Fibroblast of upper back skin (primary cell): Measurements from ENCODE around the gene C6orf163.

Source experiments
- DNase-seq: peaks from one replicate; pipeline ENCODE4 v3.0.0-alpha.2; 2013

Gene C6orf163

DNA sequence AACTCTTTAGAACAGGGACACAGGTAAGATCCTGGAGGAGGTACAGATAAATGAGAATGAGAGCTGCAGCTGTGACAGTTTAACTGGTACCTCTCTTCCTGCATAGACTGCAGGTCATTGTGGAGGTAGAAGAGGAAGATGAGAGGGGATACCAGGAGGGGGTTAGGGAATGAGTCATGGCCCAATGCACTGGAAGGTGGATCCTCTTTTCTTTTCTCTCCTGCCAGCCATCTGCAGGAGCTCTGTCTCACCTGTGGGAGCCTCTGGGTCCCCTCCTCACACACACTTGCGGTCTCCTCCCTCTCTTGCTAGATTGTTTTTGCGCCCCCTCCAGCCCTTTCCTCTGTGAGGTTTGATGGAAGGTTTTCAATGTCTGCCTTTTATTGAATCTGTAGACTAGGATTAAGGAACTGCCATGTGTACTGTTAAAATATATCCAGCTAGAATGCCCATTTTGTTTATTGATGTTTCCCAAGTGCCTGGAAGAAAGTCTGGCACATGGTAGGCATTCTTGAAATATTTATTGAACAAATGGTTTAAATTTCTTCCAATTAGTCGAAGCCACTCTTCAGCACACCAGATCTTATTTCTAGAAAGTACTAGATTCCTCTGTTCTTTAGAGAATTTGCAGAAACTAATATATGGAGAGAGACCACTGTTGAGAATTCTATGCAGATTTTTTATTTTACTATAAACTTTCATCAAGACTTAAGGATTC is 13.0 kb downstream of the C6orf163 start:
- no peak for DNase-seq

DNA sequence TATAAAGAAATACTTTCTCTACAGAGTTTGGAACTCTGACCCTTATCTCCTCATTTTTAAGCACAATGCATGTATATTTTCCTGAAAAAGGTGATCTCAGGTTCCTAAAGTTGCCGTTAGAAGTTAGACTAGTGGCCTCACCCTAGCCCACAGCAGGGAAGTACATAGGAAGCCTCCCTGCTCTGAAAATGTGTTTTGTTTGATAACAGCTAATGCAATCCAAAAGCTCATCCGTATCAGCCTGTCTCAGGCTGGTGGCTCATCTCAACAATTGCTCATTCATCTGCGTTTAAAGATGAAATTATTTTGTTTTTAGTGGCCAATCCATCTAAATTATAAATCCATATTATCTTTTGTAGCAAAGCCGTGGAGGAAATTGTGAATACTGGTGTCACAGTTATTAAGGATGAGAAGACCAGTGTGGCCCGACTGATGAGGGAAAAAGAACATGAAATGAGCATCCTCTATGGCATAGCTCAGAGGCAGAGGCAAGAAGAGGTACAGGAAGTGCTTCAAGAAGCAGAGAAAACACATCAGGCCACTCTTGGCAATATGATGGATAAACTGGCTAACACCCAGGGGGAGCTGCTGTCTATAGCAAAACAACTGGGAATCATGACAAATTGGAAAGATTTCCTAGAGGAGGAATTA is 20.1 kb downstream of the C6orf163 start:
- DNase-seq: no peak

- DNase-seq: peak; percentile 29
Observed at GRCh38 chr6:87366072-87366827, 21.6 kb downstream of the C6orf163 start.

DNA sequence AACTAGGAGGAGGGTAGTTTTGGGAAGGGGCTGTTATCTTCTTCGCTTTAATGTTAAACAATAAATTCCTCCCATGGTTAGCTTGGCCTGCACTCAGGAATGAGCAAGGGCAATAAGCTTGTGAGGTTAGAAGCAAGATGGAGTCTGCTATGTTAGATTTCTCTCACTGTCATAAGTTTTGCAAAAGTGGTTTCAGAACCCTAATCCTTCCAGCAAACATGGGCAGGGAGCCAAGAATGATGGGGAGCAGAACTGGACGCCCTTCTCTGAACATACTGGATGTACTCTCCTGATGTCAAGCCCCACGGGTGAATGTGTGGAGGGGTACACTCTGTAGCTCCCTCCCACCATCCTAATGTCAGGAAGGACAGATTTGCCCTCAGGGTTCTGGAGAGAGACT is 22.3 kb downstream of the C6orf163 start:
- no peak for DNase-seq

- DNase-seq: no peak
Observed at GRCh38 chr6:87373377-87373776, 28.8 kb downstream of the C6orf163 start.

DNA sequence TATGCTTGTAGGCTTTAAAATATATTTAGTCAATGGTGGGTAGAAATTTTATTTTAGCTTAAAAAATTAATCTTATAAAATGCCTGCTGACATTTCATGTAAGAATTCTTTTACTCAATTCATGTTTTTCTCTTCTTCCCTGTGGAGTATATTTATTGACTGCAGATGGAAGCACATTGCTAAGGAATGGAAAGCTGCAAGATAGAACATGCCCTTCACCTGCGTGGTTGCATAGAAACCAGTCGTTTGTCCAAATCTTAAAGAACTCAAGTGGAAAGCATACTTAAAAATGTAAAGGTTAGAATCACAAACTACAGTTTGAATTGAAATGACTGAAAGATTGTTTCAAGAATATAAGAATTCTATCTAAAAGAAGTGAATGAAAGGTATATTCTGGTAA is 30.7 kb downstream of the C6orf163 start:
- no peak for DNase-seq

DNA sequence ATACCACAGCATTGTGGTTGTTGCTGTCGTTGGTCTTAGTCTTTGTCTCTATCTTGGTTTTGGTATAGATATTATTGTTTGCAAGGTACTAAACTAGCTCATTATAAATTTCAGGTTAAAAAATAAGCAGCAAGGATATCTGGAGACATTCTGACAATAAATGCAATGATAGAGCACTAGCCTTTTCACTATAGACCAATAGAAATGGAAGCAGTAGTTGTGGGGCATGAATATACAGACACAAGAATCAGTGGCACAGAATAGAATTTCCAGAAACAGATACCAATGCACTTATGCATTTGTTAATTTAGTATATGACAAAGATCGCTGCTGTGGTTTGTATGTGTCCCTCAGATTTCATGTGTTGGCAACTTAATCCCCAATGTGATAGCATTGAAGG is 32.0 kb downstream of the C6orf163 start:
- DNase-seq: no peak

GRCh38 chr6:87378947-87379346 is 34.3 kb downstream of the C6orf163 start:
- DNase-seq: no peak

GRCh38 chr6:87382861-87383260 is 38.2 kb downstream of the C6orf163 start:
- no peak for DNase-seq

DNA sequence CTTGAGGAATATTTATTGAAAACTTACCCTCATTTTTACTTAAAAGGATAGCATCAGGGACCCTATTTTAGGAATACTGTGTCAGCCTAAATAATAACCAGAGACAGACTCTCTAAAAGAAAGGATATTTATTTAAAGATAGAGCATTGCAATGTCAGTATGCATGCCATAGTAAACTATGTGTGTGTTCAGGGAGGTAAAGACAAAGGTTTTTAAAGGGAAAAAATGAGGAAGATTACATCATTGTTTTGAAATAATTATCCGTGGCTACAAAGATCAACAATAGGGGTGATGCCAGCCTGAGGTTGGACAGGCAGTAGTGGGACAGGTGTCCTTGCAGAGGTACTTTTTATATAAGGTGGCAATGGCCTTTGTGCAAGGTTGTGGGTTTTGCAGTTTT is 39.4 kb downstream of the C6orf163 start:
- DNase-seq: no peak

GRCh38 chr6:87384449-87384848 is 39.8 kb downstream of the C6orf163 start:
- DNase-seq: no peak

- DNase-seq: peak; percentile 27
Observed at GRCh38 chr6:87391334-87391733, 46.7 kb downstream of the C6orf163 start.

- DNase-seq: peak; percentile 59
Observed at GRCh38 chr6:87393026-87393622, 48.5 kb downstream of the C6orf163 start.

DNA sequence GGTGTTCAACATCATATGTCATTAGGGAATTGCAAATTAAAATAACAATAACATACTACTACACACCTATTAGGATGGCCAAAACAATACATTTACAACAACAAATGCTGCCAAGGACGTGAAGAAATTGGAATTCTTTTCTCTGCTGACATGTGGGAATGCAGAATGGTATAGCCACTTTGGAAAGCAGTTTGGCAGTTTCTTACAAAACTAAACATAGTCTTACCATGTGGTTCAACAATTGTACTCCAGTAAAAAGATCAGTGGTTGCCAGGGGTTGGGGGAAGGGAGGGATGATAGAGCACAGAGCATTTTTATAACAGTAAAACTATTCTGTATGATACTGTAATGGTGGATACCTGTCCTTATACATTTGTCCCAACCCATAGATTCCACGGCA is 50.8 kb downstream of the C6orf163 start:
- no peak for DNase-seq

DNA sequence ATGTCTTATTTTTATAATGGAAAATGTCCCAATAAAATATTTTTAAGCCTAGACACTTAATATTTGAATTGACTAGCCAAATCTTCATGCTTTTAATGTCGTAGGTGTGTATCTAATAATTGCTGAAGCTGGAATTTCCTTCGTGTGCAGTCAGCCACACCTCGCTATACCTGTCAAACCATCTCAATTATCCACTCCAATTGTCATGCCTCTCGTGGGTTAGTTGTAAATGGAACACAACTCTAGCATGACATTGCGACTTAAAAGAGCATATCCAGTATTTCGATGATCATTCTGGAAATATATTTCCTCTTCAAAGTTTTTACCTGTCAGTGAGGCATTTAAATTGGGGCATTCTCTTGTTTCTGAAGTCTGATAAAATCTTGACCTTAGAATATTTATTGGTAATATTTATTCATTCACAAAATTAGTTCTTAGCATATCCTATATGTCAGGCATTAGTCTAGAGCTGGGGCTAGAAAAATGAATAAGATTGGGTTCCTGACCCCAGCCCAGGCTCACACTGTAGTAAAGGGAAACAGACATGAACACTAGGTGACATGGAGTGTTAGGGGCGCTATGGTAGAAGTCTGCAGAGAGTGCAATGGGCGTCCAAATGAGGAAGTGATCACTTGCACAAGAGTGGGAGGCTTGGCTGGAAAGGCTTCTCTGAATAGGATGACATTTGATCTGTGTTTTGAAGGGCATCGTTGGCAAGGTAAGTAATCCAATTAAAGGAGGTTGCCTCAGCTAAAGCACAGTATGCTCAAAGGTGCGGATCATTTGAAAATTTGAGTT is 52.2 kb downstream of the C6orf163 start:
- DNase-seq: no peak

DNA sequence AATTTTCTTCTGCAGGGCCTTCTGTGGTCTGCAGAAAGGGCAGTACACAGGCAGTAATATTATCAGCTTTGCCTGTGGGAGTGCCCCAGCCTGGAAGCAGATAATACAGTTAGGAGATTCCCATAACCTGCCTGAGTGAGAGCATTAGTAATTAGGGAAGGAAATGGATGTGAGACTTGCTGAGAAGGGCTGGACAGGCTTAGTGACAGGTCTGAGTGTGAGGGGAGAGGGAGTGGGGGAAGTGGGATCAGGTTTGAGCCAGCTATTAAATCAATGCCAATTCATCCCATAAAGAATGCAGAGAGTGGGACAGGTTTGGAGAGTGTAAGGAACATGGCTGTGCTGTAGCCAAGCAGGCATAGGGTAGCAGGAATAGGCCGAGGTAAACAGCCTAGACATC is 53.0 kb downstream of the C6orf163 start:
- no peak for DNase-seq

DNA sequence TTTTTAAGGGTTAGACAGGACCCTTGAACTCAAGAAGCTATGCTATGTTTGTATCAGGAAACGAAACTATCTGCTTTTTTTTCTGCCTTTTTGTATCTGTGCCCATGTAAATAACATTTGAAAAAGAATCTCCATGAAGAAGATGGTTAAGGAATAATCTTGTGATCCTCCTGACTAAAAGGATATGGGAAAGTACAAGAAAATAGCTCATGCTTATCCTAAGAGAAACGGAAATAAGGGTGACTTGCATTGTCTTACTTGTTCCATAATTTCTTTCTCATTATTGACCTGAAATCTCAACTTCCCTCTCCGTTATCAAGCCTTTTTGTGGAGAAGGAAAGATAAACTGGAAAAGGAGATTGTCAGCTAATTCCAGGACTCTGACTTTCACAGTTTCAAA is 57.2 kb downstream of the C6orf163 start:
- no peak for DNase-seq

DNA sequence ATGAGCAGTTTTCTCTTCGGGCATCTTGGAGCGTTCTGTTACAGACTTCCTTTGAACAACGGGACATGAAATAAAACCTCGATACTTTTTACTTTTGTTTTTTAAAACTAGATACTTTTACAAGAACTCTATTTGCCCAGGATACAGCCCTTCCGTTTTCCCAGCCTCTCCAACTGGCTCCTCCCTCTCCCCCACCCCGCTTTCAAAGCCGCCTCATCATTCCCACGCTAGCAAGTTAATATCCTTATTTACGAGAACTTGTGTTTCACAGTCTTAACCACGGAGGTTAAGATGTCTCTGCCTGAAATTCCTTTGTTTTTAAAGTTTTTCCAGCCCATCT is 62.9 kb downstream of the C6orf163 start:
- peak; percentile 31 for DNase-seq

- peak; percentile 76 for DNase-seq
Observed at GRCh38 chr6:87407901-87408720, 63.5 kb downstream of the C6orf163 start, which contains the start of gene CFAP206. CFAP206 (plus strand) TSS chr6:87407972; CDS start chr6:87409840, 1,868 bp downstream.

DNA sequence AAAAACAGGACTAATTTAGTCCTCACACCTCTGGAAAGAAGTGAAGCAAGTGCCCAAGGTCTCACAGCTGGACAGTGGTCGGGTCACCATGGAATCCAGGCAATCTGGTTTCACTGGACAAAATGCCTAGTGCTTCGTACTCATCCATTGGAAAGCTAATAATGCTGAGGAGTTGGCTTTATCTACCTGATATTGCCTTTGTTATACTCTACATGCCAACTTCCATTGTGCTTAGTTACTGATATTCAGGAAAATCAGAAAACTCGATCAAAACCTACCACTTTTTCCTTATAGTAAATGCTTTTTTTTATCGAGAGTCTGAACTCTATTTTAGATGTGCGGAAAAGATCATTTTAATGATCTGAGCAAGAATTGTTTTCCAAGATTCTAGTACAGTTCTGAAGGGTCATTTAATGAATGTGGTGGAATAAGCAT is 64.1 kb downstream of the C6orf163 start:
- no peak for DNase-seq
